NCI-H2081 treated with DMSO at 0.1 percent for 48 hours (cell line): ENCODE data around the gene APP.
"Not testable (repeated sequence)": the region's sequence is repeated elsewhere in the genome, so short reads cannot be mapped to it uniquely, and the experiment has no call there.

Source experiments
- DNase-seq: peaks from one replicate; lab custom pipeline; 2025; lab: John Stamatoyannopoulos, UW

APP gene

GRCh38 chr21:26164311-26164710 is 6.3 kb downstream of the APP start:
- DNase-seq = no peak

- no peak for DNase-seq
Measured at GRCh38 chr21:26162081-26162480, 8.5 kb downstream of the APP start.

DNA sequence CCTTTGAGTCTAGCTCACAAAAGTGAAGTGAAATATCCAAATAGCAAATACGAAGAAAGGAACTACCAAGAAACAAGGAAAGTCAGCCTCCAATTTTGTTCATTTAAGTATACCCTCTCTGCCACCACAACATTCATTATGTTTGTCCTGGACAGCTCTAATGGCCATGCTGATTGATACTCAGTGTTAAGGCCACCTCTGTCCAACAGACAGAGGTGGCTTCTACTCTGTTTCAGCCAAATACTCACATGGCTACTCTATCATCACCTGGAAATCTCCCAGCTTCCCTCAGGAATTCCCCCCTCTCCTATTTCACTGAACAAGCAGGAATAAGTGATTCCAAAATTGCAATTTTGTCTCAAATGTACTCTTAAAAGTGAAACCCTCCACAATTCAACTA is 10.7 kb downstream of the APP start:
- DNase-seq = no peak

- DNase-seq = no peak
Measured at GRCh38 chr21:26157801-26158200, 12.8 kb downstream of the APP start.

- no peak for DNase-seq
Measured at GRCh38 chr21:26154753-26155152, 15.8 kb downstream of the APP start.

DNA sequence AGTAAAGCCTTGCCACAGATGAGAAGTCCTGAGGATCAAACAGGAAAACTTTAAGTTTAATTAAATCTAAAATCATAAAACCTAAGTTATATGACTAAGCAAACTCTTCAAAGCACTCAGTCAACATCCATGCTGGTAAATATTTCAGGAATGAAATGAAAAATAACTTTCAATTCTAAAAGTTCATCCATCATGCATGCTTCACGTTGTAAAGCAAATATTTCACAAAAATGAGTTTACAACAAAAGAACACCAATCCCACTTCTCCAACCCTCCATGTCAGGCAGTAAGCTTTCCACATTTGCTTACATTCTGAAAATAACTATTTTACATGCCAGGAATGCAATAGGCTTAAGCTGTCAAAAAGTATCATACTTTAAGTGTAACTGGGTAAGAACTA is 16.8 kb downstream of the APP start:
- DNase-seq = no peak

- no peak for DNase-seq
Measured at GRCh38 chr21:26148840-26149354, 21.7 kb downstream of the APP start.

- DNase-seq = no peak
Measured at GRCh38 chr21:26148071-26148839, 22.3 kb downstream of the APP start.

DNA sequence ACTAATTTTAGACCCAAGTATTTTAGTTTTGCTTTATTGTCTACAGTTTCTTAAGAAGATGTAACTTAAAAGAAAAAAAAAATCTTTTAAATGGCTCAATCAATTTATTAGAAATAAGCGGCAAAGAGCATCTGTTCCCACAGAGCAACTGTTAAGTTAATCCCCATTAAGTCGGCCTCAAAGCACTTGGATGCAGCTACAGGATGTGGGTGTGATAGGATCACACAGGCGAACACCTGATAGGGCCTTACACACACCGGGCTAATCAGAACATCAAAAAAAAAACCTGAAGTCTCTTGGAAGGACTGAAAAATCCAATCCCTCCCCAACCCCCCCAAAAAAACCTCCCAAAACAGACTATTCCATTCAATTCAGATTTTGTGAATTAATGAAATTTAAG is 23.0 kb downstream of the APP start:
- no peak for DNase-seq

DNA sequence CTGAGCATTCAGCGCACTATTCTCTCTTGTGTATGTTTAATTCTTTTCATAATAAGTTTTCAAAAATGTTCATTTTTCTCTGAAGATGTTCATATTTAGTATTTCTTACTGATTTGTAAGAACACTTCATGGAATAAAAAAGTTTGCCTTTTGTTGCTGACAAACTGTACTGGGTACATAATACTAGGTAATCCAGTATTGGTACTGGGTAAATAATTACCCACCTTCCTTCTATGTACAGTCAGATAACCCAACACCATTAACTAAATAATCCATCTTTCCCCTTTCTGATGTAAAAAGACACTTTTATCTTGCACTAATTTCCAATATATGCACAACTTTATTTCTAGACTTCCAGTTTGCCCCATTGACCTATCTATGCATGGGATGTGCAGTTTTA is 23.9 kb downstream of the APP start:
- DNase-seq = no peak

- no peak for DNase-seq
Measured at GRCh38 chr21:26144031-26144430, 26.5 kb downstream of the APP start.

GRCh38 chr21:26142363-26142762 is 28.2 kb downstream of the APP start:
- no peak for DNase-seq

DNA sequence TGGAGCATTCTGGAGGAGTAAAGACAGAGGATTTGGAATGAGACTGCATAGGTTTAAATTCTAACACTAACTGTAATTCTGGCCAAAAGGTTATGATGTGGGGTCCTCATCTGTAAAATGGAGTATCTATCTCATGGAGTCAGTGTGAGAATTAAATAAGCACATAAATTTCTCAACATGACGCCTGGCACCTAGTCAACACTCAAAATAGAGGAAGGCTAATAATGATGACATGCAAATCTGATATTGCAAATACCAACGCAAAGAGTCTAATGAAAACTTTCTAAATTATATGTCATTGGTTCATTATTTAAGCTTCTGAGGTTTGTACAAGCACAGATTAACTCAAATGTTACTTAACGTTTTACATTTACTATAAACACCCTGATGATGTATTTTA is 29.6 kb downstream of the APP start:
- no peak for DNase-seq

- no peak for DNase-seq
Measured at GRCh38 chr21:26140164-26140579, 30.4 kb downstream of the APP start.

DNA sequence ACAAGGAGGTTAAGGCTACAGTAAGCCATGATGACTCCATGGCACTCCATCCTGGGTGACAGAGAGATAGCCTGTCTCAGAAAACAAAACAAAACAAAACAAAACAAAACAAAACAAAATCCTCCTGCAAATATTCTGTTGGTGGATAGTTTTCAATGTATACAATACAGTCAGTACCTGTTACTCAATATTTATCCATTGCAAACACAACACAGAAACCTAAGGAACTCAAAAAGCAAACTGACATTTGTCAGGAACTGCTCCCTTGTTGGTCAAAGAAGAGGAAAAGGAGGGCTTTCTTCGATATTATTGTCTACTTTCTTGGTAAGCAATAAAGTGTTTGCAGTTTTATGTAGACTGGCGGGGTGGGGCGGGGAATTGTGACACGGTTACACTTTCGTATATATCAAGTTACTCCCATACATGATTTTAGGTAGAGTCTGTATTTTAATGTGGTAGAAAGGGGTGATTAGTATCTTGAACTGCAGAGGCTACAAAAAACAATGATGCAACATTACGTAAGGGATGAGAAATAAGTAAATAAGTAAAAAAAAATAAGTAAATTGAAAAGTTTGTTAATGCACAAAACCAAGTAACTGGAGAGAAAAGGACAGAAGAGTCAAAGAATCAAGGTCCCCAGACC is 31.8 kb downstream of the APP start:
- no peak for DNase-seq

- DNase-seq = no peak
Measured at GRCh38 chr21:26137379-26138060, 33.0 kb downstream of the APP start.

GRCh38 chr21:26136671-26137070 is 33.9 kb downstream of the APP start:
- DNase-seq = no peak

DNA sequence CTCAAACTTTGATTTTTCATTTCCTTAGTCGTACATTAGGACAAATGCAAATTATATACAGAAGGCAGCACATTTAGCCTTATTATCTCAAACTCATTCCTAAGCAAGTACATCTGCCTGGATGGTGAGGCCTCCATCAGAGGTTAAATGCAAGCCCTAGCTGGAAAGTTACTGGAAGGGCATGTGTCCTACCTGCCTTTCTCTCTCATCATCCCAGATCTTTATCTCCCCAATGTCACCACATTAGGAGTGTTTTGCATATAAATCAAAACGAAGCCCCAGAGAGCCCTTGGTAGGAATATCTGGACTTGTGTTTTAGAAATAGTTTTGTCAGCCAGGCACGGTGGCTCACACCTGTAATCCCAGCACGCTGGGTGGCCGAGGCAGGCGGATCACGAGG is 35.0 kb downstream of the APP start:
- DNase-seq = no peak

DNA sequence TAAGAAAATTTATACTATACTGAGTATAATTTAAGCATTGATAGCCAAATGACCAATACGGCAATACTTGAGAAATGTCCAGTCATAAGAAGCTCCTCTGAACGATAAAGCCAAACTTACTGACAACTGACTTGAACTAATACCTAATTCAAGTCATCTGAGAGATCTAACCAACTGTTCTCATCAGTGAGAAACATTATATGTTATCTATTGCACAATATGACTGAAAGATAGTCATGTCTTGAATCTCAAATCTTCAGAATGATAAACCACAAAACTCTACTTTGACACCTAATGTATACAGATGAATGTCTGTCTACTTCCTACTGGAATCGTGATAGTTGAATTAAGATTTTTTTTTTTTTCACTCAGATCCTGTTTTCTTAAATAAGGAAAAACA is 39.0 kb downstream of the APP start:
- no peak for DNase-seq

- not testable (repeated sequence) for DNase-seq
Measured at GRCh38 chr21:26131053-26131452, 39.5 kb downstream of the APP start.

GRCh38 chr21:26130249-26130881 is 40.2 kb downstream of the APP start:
- no peak for DNase-seq

- no peak for DNase-seq
Measured at GRCh38 chr21:26127918-26128317, 42.7 kb downstream of the APP start.
